ENCODE results near the gene CASP1. TPM values are rescaled to one million over a fixed set of nuclear protein-coding genes. Genes with fewer than 3 reads are reported as not detected.

CASP1 gene
- total RNA-seq, 4 donors from 2014 or later, result 8.2 to 41.9 (median 16.6) TPM

DNA sequence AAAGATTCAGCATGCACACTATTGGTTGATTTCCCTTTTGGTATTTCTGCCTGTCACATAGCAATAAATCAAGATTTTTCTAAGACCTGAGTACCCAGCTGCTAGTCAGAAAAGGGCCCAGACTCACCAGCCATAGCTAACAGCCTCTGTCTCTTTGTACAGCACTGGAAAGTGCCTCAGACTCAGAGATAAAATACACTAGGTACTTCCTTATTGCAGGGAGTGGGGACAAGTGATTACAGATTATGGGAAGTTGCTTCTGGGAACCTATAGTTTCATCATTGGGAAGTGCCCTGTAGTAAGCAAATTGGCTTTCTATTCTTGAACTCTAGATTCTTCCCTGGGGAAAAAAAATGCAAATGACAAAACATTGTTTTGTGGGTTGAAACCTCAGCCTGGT, 11.9 kb downstream of the CASP1 start, which contains the start of gene CASP5:
Gene CASP5 (minus strand): TSS at position 166 of the 400 bp plus-strand sequence. CDS start 32 bp downstream, at position 134.
- Histone ChIP-seq H3K27me3 (no peaks in the 10 kb centered on the region), H3K4me1 (peaks cover 0 to 19% (median 6%) of the 10 kb centered on the region in 4 donors), H3K9me3 (no peaks in the 10 kb centered on the region), H3K4me3 (peak within 1 kb of the TSS in 1 of 4 donors; percentile 1), H3K27ac (peak within 1 kb of the TSS; percentile 72 to 79 (median 74)), H3K36me3 (peaks cover 0 to 9% (median 0%) of the 10 kb centered on the region in 4 donors)
- peak; percentile 46 for DNase-seq
- TF ChIP-seq POLR2A (IDR thresholded peaks at IDR 0.05) (peak; percentile 48), POLR2AphosphoS5 (IDR thresholded peaks at IDR 0.05) (peak in 2 of 3 donors; percentile 63 to 88)
- TF ChIP-seq, protein P1, sequence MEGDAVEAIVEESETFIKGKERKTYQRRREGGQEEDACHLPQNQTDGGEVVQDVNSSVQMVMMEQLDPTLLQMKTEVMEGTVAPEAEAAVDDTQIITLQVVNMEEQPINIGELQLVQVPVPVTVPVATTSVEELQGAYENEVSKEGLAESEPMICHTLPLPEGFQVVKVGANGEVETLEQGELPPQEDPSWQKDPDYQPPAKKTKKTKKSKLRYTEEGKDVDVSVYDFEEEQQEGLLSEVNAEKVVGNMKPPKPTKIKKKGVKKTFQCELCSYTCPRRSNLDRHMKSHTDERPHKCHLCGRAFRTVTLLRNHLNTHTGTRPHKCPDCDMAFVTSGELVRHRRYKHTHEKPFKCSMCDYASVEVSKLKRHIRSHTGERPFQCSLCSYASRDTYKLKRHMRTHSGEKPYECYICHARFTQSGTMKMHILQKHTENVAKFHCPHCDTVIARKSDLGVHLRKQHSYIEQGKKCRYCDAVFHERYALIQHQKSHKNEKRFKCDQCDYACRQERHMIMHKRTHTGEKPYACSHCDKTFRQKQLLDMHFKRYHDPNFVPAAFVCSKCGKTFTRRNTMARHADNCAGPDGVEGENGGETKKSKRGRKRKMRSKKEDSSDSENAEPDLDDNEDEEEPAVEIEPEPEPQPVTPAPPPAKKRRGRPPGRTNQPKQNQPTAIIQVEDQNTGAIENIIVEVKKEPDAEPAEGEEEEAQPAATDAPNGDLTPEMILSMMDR (IDR thresholded peaks at IDR 0.05), result no peak
- intact Hi-C loops (cut with DNase I; ENCODE audit: low total_unique reads), result no loop called here
- in situ Hi-C loops (cut with MboI; ENCODE audit: low pct_ligation_motif_present in 1 of 4, low pct_unique_long_range_greater_than_20kb in 1 of 4, low sequenced_read_pairs in 3 of 4), result no loop called here

GRCh38 chr11:105022527-105022926, 12.4 kb downstream of the CASP1 start:
- peaks cover 0 to 19% (median 6%) of the 10 kb centered on the region in 4 donors for H3K4me1 ChIP-seq
- intact Hi-C loops (cut with DNase I; ENCODE audit: low total_unique reads) (no loop called here), in situ Hi-C loops (cut with MboI; ENCODE audit: low pct_ligation_motif_present in 1 of 4, low pct_unique_long_range_greater_than_20kb in 1 of 4, low sequenced_read_pairs in 3 of 4) (no loop called here)
- no peaks in the 10 kb centered on the region for H3K9me3 ChIP-seq
- H3K36me3 ChIP-seq, result peaks cover 0 to 9% (median 0%) of the 10 kb centered on the region in 4 donors
- 18 to 33% methylated on average over 2 of the region's 2 CpGs for WGBS, 2 donors (ENCODE audit: low coverage in 1 of 2)
- peak overlapping the region in 1 of 4 donors; percentile 1 for H3K4me3 ChIP-seq
- TF ChIP-seq, protein P1 (IDR thresholded peaks at IDR 0.05), result no peak
- TF ChIP-seq POLR2A (IDR thresholded peaks at IDR 0.05), result no peak
- no peaks in the 10 kb centered on the region for H3K27me3 ChIP-seq
- H3K27ac ChIP-seq, result peak overlapping the region; percentile 72 to 79 (median 74)
- DNase-seq, result no peak

GRCh38 chr11:105007463-105007862, 27.5 kb downstream of the CASP1 start:
- TF ChIP-seq EP300 (IDR thresholded peaks at IDR 0.05; ENCODE audit: low read depth) (no peak), POLR2AphosphoS5 (IDR thresholded peaks at IDR 0.05) (no peak), POLR2A (IDR thresholded peaks at IDR 0.05) (no peak)
- TF ChIP-seq, protein P1 (IDR thresholded peaks at IDR 0.05), result no peak
- Histone ChIP-seq H3K4me1 (no peaks in the 10 kb centered on the region), H3K36me3 (no peaks in the 10 kb centered on the region), H3K27me3 (no peaks in the 10 kb centered on the region), H3K27ac (no peak overlapping the region), H3K4me3 (no peak overlapping the region), H3K9me3 (no peaks in the 10 kb centered on the region)
- in situ Hi-C loops (cut with MboI; ENCODE audit: low pct_ligation_motif_present in 1 of 4, low pct_unique_long_range_greater_than_20kb in 1 of 4, low sequenced_read_pairs in 3 of 4), result no loop called here
- DNase-seq, result no peak
- intact Hi-C loops (cut with DNase I; ENCODE audit: low total_unique reads), result no loop called here

DNA sequence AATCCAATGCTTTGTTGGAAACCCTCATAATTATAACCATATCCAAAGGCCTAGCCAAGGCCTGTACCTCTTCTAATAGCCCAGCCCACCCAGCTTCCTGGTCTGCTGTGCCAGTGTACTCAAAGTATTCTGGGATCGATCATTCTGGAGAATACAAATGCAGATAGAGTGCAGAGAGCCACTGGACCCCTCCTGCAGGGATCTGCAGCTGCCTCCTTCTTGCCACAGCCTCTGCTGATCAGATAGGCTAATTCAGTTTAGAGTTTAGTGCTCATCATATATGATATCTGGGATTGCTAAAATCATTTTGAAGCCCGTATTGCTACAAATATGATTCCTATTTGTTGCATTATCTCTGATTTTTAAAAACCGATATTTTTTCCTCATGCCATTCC, 29.5 kb downstream of the CASP1 start:
- TF ChIP-seq, protein P1 (IDR thresholded peaks at IDR 0.05), result no peak
- no peak for TF ChIP-seq EP300 (IDR thresholded peaks at IDR 0.05; ENCODE audit: low read depth)
- TF ChIP-seq POLR2AphosphoS5 (IDR thresholded peaks at IDR 0.05), result no peak
- TF ChIP-seq POLR2A (IDR thresholded peaks at IDR 0.05), result no peak
- in situ Hi-C loops (cut with MboI; ENCODE audit: low pct_ligation_motif_present in 1 of 4, low pct_unique_long_range_greater_than_20kb in 1 of 4, low sequenced_read_pairs in 3 of 4), result no loop called here
- WGBS, 2 donors (ENCODE audit: low coverage in 1 of 2), result 88 to 94% methylated on average over 2 to 3 of the region's 3 CpGs

More for the DNA sequence above, 29.5 kb downstream of the CASP1 start:
- no peaks in the 10 kb centered on the region for H3K9me3 ChIP-seq
- DNase-seq, result no peak
- no peaks in the 10 kb centered on the region for H3K4me1 ChIP-seq
- no peak overlapping the region for H3K27ac ChIP-seq
- H3K27me3 ChIP-seq, result no peaks in the 10 kb centered on the region
- H3K4me3 ChIP-seq, result no peak overlapping the region
- no peaks in the 10 kb centered on the region for H3K36me3 ChIP-seq
- intact Hi-C loops (cut with DNase I; ENCODE audit: low total_unique reads), result no loop called here

Measured in transverse colon (tissue), 4 donors.